Left ventricle myocardium inferior (tissue), 1 donor: ENCODE data around the gene SYTL3. TPM values are rescaled to one million over a fixed set of nuclear protein-coding genes. Genes with fewer than 3 reads are reported as not detected.

ENCODE experiments used
- DNase-seq: peaks from one replicate; pipeline ENCODE4 v3.0.0-alpha.2; 2020
- H3K27ac ChIP-seq: fragments of 200-600 bp; replicated peaks from 2 replicates; pipeline ENCODE4 v1.8.0; 2021
- H3K27me3 ChIP-seq: fragments of 200-600 bp; 2 replicates; pipeline ENCODE4 v1.8.0; 2021; ENCODE audit warnings: low read depth
- H3K36me3 ChIP-seq: fragments of 200-600 bp; 2 replicates; pipeline ENCODE4 v1.8.0; 2021
- H3K4me1 ChIP-seq: fragments of 200-600 bp; 2 replicates; pipeline ENCODE4 v1.8.0; 2021
- H3K4me3 ChIP-seq: fragments of 200-600 bp; 2 replicates; pipeline ENCODE4 v1.8.0; 2021; ENCODE audit warnings: mild to moderate bottlenecking, moderate library complexity
- H3K9me3 ChIP-seq: fragments of 200-600 bp; replicated peaks from 2 replicates; pipeline ENCODE4 v1.8.0; 2021
- CTCF ChIP-seq: fragments of 200-600 bp; IDR thresholded peaks from 2 replicates; pipeline ENCODE4 v1.8.0; 2021; ENCODE audit warnings: antibody characterized with exemption, mild to moderate bottlenecking, borderline replicate concordance
- intact Hi-C: fragments of 100-400 bp; cut with micrococcal nuclease; formaldehyde crosslinking; loops from one replicate; pipeline ENCODE4 v1.11.0; 2022
- total RNA-seq: library from RNA; stranded (reverse); fragmentation: NEBNext Ultra II Directional; extraction: Animal tissue kit (Norgen Biotek cat#: 25700); gene quantifications from one replicate; pipeline ENCODE4 v1.2.1, GENCODE V29; 2021
- donor health status: DM: no; HTN: yes; CAD: no; lungs with severe emphysema.

Gene SYTL3
- total RNA-seq, 1 donor from 2014 or later: 11.2 TPM

GRCh38 chr6:158703837-158704822, 54.3 kb downstream of the SYTL3 start:
- H3K27me3 ChIP-seq: no peaks in the 10 kb centered on the region
- H3K9me3 ChIP-seq: no peaks in the 10 kb centered on the region
- H3K4me3 ChIP-seq: peak overlapping the region; percentile 54
- peak; percentile 100 for TF ChIP-seq CTCF
- H3K36me3 ChIP-seq: no peaks in the 10 kb centered on the region
- DNase-seq: peak; percentile 85
- intact Hi-C loops: loop anchor here (10.0 kb wide), 2 partner anchors 91 to 161 kb away; no protein-coding TSS in a partner anchor
- H3K27ac ChIP-seq: peak overlapping the region; percentile 87
- H3K4me1 ChIP-seq: peaks cover 50% of the 10 kb centered on the region

- Histone ChIP-seq H3K4me1 (peaks cover 50% of the 10 kb centered on the region), H3K27ac (peak overlapping the region; percentile 87), H3K36me3 (no peaks in the 10 kb centered on the region), H3K4me3 (no peak overlapping the region), H3K27me3 (no peaks in the 10 kb centered on the region), H3K9me3 (no peaks in the 10 kb centered on the region)
- DNase-seq: no peak
- intact Hi-C loops: loop anchor here (5.0 to 10.0 kb wide), 3 partner anchors 89 to 267 kb away; no protein-coding TSS in a partner anchor
- no peak for TF ChIP-seq CTCF
These were observed 55.7 kb downstream of the SYTL3 start for GRCh38 chr6:158705386-158706126.

DNA sequence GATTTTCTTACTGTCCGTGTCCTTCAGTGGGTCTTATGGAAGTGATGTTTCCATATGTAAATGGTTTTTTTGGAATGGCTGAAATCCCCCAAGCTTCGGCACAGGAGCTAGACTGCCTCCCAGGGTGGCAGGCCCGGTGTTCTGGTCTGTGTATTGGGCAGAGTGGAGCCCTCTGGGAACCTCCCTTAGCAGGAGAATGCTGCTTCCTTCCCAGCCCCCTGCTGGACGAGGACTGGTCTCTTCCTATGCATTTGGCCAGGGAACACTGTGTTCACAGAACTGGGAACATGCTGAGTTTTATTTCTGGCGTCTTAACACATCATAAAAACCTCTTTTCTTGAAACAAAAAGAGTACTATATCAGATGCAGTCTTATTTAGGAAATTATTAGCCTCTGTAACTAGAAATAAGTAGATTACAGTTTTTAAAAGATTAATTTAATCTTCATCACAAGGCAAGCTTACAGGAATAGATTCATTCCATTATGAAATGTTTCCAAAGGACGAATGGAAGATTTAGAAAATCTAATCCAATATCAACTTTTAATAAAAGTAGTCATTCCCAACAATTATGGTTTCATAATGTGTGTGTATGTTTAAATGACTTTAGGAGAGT, 56.6 kb downstream of the SYTL3 start:
- Histone ChIP-seq H3K9me3 (no peaks in the 10 kb centered on the region), H3K4me1 (peaks cover 50% of the 10 kb centered on the region), H3K36me3 (no peaks in the 10 kb centered on the region), H3K27ac (peak overlapping the region; percentile 87), H3K27me3 (no peaks in the 10 kb centered on the region), H3K4me3 (no peak overlapping the region)
- intact Hi-C loops: loop anchor here (5.0 to 10.0 kb wide), 3 partner anchors 88 to 266 kb away; no protein-coding TSS in a partner anchor
- peak; percentile 68 for DNase-seq
- TF ChIP-seq CTCF: peak; percentile 74

DNA sequence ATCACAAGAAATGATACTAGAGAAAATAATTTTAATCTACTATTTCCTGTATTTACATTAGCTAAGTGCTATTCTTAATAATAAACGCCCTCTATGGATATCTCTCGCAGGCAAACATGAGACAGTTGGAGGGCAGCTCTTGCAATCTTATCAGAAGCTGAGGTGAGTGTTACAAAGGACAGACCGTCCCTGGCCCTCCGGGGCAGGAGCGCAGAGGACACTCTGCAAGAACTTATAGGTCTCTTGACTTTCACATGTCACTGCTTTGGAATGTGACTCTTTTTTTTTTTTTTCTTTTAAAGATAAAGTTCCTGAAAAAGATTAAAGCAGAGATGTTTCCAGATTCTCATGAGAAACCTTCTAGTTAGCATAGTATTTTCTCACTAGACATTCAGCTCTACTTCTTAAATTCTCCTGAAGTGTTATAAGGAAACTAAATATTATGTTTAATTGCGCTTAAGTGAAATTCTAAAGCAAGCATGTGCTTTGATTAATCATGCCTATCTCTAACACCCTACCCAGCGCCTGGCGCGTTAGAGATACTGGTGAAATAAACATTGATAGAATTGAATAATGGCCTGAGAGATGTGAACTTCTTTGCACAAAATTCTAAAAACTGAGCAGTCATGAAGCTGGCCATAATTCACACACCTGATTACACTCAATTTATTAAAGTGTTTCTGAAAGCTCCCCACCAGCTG, 57.4 kb downstream of the SYTL3 start:
- Histone ChIP-seq H3K36me3 (no peaks in the 10 kb centered on the region), H3K27me3 (no peaks in the 10 kb centered on the region), H3K4me1 (peaks cover 50% of the 10 kb centered on the region), H3K27ac (peak overlapping the region; percentile 87), H3K9me3 (no peaks in the 10 kb centered on the region), H3K4me3 (peak overlapping the region; percentile 56)
- no peak for TF ChIP-seq CTCF
- intact Hi-C loops: loop anchor here (5.0 to 10.0 kb wide), 3 partner anchors 88 to 265 kb away; no protein-coding TSS in a partner anchor
- DNase-seq: peak; percentile 60

GRCh38 chr6:158707821-158708195, 58.0 kb downstream of the SYTL3 start:
- H3K27ac ChIP-seq: peak overlapping the region; percentile 87
- peak; percentile 29 for DNase-seq
- intact Hi-C loops: loop anchor here (5.0 to 10.0 kb wide), 3 partner anchors 87 to 264 kb away; no protein-coding TSS in a partner anchor
- peak overlapping the region; percentile 56 for H3K4me3 ChIP-seq
- no peaks in the 10 kb centered on the region for H3K9me3 ChIP-seq
- H3K4me1 ChIP-seq: peaks cover 50% of the 10 kb centered on the region
- peak; percentile 15 for TF ChIP-seq CTCF
- no peaks in the 10 kb centered on the region for H3K36me3 ChIP-seq
- no peaks in the 10 kb centered on the region for H3K27me3 ChIP-seq
